ENCODE measurements around the gene NOD1.
A peak's percentile ranks its signal among the peaks of the same experiment; 100 is the strongest.
"Not testable (repeated sequence)": the region's sequence is repeated elsewhere in the genome, so short reads cannot be mapped to it uniquely, and the experiment has no call there.

NOD1 gene

DNA sequence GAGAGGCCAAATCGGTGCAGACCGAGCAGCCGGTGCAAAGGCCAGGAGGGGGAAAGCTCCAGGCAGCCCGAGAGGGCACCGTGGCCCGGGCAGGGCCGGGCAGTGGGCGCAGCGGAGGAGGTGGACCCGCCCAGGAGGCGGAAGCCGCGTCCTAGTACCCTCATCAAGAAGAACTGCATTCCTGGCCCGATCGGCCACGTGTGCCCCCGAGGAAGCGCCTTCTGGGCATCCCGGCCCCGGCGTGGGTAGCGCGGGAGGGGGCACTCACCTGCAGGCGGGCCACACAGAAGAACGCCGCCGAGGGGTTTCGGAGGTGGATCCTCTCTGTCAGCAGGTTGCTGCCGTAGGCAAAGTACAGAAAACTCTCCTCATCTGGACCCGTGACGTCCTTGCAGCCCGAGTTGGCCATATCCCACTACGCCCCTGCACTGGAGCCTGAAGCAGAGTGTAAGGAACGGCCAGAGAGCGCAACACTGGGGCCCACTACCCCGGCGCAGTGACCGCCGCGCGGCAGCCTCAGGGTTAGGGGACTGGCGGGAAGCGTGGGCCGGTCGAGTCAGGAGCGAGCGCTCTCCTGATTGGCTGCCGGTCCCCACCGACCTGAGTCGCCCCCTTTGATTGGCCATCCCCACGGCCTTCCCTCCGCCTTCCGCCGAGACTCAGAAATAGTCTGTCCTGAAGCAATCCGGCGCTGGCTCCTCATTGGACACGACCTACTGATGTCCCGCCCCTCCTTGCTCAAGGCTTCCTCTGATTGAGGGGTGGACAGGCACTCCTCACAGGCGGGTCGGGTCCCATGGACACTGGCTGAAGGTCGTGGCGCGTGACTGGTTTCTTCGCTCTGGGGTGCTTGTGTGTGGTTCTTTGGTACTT lies 26.0 kb upstream of the NOD1 start, which contains the start of gene GGCT:
GGCT (minus strand) TSS at position 529 of the 873 bp plus-strand sequence; CDS start at position 409, 120 bp downstream.
- peak; percentile 83 to 100 (median 98) for DNase-seq

DNA sequence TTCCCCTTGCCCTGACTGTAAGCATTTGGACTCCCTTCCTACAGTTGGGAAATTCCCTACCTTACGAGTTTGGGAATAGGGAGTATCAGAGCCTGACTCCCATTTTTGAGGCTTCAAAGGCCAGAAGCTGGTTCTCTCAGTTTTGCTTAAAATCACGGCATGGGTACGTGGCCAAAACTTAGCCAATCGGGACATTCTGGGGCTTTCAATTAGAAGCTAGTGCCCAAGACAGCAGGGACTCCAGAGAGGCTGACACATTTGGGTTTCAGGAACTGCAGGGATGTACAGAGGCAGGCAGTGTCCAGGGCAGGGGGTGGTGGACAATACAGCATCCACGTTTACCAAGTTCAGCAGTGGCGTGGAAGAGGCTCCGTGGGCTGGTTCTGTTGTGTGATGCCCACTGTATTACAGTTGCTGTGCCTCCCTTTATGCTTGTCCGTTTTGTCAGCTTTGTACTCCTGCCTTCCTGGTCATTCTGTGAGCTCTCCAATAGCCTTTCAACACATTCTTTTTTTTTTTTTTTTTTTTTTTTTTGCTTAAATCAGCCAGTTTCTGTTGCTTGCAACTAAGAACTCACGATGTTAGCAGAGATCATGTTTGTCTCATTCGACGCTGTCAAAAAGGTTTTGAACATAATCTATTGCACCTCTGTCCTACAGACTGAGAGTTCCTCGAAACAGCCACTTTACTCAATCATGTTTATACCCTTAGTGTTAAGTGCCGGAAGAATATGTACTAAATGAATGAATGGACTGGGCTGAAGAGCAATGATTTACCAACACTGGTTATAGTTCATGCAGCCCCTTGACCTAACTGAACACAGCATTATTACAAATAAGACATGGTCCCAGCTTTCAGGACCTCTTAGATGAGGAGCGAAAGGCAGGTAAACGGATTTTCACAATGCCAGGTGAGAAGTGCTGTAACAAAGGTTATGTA lies 25.0 kb upstream of the NOD1 start:
- DNase-seq = no peak

DNA sequence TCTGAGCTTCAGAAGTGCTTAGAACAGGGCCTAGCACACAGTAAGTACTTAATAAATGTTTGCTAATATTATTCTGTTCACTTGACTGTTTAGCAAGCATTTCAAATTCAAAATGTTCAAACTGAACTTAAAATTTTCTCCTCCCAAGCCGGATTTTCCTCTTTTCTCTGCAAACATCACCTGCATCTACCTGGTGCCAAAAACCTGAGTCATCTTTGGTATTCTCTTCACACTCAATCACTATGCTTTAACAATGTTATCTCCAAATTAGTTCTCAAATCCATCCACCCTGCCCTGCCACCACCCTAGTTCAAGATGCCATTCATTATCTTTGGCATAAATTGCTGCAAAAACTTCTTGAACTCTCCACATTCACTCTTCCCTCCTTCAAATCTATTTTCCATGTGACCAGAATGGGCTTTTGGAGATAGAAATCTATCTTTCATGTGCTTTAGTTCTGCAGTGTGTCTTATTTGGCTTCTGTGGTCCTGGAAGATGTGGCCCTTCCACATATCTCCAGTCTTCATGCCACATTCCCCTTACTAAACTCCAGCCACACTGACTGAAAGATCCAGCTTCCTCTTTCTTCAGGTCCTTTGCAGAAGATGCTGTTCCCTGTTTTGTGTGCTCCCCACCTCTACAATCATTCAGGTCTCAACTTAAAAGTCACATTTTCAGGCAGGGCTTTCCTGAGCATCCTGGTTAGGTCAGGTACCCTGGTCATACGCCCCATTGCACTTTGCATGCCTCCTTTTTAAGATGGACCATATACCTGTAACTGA lies 24.1 kb upstream of the NOD1 start:
- no peak for DNase-seq

DNA sequence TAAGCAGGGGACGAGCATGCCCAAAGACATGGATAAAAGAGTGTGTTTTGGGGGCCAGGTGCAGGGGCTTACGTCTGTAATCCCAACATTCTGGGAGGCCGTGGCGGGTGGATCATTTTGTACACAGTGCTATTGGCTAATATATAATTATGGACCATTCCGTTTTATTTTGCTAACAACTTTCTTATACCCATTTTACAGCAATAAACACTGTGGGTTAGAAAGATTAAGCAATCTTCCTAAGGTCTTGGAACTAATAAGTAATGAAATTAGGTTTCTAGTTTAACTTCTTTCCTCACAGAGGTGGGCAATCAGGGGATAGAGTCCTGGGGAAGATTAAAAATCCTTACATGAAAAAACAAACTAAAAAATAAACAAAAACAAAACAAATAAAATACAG lies 22.7 kb upstream of the NOD1 start:
- DNase-seq = no peak

DNA sequence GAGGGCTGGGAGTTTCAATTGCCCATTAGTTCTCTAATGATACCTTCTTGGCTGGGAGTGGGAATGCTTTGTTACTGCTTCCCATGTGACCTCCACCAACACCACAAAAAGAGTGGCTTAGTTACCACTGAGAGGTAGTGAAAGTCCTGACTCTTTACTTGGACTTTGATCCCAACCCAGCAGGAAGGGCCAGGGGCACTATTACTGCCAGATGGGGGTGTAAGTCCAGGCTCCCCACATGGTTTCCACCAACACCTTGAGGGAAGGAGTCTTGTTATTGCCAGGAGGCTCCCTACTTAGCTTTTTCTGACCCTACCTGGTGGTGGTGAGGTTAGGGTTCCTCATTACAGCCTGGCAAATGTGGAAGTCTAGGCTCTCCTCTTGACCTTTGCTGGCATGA lies 14.6 kb upstream of the NOD1 start:
- DNase-seq = no peak

DNA sequence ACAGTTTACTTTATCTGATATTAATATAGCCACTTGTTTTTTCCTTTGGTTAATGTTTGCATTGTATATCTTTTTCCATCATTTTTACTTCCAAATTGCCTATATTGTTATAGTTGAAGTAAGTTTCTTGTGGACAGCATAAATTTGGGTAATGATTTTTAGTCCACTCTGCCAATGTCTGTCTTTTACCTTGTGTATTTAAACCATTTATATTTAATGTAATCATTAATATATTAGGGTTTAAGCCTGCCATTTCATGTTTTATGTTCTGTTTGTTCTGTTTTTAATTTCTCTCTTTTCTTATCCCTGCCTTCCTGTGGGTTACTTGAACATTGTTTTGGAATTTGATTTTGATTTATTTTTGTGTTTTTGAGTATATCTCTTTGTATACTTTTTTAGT lies 12.8 kb upstream of the NOD1 start:
- DNase-seq = no peak

DNA sequence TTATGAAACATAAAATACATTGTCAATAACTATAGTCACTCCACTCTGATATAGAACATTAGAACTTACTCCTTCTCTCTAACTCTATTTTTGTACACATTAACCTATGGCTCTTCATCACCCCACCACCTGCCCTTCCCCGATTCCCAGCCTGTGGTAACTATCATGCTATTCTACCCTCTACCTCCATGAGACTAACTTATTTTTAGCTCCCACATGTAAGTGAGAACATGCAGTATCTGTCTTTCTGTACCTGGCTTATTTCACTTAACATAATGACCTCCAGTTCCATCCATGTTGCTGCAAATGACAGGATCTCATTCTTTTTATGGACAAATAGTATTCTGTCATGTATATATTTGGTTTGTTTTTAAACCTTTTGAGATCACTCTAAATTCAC lies 8.8 kb upstream of the NOD1 start:
- DNase-seq = no peak

DNA sequence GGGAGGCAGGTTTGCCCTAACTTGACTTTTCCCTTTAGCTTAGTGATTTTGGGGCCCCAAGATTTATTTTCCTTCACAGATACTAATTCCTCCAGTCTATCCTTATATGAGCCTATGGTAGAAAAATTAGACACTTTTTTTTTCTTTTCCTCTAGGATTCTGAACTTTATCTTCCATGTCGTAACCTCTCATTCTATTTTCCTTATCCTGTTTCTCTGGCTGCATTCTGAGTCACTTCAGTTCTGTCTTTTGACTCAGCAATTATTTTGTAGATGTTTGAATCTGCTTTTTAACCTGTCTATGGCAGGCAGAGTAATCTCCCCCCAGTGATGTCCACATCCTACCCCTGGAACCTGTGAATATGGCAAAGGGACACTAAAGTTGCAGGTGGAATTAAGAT lies 7.1 kb upstream of the NOD1 start:
- DNase-seq = no peak

DNA sequence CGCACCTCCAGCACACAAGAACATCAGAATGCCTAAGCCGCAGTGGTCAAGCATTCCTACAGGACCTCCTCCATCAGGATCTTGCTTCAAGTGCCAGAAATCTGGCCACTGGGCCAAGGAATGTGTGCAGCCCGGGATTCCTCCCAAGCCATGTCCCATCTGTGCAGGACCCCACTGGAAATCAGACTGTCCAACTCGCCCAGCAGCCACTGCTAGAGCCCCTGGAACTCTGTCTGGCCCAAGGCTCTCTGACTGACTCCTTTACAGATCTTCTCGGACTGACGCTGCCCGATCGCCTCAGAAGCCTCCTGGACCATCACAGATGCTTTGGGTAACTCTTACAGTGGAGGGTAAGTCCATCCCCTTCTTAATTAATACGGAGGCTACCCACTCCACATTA lies 2.8 kb upstream of the NOD1 start:
- DNase-seq = not testable (repeated sequence)

DNA sequence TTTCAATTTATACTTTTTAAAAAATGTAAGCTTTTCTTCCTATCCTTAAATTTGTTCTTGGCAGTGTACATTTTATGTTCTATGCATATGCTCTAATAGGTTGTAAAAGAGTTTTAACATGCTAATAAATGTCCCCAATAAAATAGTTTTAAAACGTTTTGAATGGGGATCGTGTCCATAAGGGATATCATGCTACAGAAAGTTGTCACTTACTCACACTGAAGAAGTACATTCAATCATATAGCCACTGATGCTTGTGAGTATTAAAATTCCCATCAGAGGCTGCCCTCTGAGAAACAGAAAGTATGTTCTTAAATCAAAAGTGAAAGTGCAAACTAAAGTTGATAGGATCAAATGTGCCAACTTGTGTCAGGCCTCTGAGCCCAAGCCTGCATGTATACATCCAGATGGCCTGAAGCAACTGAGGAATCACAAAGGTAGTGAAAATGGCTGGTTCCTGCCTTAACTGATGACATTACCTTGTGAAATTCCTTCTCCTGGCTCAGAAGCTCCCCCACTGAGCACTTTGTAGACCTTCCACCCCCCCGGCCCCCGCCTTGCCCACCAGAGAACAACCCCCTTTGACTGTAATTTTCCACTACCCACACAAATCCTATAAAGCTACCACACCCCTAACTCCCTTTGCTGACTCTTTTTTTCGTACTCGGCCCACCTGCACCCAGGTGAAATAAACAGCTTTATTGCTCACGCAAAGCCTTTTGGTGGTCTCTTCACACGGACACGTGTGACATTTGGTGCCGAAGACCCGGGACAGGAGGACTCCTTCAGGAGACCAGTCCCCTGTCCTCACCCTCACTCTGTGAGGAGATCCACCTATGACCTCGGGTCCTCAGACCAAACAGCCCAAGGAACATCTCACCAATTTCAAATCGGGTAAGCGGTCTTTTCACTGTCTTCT lies 877 bp upstream of the NOD1 start:
- no peak for DNase-seq

DNA sequence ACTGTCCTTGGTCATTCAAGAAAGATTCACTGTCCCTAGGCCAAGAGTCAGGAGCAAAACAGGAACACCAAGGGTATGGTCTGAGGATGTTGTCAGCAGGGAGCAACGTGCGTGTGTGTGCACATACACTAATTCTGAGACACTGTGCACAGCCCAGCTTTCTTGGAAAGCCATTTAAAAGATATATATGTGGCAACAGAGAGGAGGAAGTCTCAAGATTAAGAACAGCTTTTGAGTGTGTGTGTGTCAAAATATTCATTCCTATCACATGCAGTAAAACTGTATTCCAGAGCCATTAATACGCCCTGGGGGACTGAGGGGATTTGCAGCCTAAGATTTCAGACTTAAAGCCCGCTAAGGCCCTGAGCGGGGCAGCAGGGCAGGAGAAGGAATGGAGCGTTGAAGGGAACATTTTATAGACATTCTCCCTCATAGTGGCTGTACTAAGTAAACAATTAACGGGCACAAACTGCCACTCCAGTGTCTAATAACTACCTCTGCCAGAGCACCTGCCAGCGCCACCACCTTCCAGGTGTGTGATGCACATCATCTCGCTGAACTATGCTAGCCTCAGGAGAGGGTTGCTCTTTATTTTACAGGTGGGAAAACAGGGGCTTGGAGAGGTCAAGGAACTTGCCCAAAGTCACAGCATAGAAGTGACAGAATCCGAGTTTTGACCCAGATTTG lies 2.0 kb downstream of the NOD1 start:
- DNase-seq = no peak

DNA sequence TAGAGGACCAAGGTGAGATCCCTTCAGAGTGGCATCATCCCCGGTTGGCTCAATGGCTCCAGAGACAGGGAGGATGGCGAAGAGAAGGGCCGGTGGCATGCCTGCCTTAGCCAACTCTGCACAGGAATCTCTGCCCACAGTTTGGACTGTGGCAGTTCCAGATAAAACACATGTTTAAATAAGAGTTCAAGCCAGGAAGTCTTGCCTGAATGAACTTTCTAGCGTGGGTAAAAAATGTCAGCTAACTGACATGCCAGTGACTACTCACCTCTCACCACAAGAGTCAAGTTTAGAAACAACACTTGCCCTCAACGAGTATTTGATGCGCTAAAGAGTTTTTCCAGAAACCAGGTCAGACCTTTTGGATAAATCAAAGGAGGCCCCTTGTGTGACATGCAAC lies 3.0 kb downstream of the NOD1 start:
- no peak for DNase-seq

DNA sequence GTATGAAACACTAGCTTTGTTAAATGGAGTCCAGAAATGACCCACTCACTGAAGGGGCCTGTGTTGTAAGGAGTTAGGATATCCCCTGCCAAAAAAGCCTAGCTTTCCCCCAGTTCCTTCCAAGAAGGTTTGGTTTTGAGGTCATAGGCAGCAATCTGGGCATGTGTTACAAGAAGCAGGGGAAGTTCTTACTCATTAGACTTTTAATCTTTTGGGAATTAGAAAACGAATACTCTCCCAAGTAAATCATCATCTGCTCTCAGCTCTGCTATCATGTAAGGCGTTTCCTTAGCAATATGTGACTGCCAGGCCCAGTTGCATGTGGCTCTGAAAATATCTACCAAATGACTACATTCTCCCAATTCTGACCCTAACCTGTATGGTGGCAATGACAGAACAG lies 3.7 kb downstream of the NOD1 start:
- no peak for DNase-seq

DNA sequence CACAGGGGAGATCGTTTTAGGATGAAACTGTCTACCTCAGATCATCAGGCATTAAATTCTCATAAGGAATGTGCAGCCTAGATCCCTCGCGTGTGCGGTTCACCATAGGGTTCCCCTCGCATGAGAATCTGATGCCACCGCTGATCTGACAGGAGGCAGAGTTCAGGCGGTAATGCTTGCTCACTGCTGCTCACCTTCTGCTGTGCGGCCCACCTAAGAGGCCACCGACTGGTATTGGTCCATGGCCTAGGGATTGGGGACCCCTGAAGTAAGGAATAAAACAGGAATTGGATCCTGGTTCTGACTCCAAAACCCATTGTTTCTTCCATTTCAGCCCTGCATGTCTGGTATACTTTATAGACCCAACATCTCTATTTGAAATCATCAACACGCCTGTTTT lies 4.1 kb downstream of the NOD1 start:
- DNase-seq = no peak

DNA sequence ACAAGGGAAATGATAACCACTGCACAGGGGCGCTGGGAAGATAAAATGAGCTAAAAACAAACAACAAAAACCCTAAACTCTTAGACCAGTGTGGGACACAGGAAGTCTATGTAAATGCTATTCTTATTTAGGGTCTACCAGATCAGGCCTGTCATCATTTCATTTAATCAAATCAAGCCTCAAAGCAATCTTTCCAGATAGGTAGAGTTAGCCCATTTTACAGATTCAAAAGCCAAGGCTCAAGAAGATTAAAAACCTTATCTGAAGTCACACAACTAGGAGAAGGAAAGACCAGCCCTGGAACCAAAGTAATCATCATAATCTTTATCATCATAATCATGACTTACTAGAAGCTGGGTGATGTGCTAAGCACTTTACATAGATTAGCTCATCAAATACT lies 4.7 kb downstream of the NOD1 start:
- no peak for DNase-seq

DNA sequence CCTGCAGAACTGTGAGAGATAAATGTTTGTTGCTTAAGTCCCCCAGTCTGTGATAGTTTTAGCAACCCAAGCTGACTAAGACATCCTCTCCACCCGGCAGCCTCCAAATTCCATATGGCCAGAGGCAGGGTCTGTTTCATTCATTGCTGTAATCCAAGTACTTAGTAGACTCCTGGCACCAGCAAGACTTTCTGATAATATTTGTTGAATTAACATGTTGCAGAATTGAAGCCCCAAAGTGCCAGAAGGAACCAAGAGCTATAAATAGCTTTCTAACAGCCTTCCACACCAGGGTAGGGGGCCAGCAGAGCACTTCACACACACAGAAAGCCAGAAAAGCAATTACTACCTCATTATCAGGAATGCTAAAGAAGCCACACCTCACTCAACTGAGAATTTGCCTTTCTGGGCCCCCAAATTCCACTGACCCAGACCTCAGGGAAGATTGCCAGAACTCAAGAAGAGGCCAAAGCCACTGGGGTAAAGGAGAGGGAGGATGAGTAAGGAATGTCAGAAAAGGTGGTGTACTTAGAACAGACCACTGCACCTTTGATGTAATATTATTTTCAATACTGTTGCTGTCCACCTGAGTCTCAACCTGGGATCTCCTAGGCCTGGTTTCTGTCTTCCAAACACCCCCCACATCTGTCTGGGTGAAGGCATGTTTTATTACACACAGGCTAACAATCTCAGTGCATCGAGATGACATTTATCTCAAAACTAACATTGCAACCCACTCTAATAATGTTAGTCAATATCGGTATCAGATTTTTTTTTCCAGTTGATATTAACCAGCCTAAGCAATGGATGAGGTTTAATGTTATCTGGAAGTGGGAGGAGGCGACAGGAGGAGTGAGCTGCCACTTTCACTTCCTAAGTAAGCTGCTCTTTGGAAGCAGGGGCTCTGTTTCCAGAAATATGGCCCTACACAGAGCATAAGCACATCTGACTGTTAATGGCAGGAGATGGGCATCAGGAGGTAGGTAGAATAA lies 5.5 kb downstream of the NOD1 start:
- DNase-seq = no peak

DNA sequence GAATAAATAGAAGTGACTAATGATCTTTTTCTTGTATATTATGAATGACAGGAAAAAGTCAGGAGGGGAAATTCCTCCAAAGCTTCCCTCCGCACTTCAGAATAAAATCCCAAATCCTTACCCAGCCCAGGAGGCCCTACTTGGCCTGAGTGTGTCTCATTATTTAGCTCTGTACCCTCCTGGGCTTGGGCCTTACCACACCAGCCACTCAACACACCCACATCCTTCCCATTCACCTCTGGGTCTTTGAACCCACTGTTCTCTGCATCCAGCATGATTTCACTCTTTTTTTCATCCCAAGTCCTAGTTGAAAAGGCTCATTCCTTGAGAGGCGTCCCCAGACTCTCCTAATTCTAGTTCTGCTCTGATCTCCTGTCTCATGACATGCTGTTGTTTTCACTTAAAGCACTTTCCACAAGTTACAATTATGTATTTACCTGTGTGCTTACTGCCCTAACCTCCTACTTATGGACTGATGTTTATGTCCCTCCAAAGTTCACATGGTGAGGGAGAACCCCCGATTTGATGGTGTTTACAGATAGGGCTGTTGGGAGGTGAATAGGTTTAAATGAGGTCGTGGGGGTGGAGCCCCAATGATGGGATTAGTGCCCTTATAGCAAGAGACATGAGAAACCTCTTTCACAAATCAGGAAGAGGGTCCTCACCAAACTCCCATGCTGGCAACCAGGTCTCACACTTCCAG lies 6.4 kb downstream of the NOD1 start:
- DNase-seq = no peak

DNA sequence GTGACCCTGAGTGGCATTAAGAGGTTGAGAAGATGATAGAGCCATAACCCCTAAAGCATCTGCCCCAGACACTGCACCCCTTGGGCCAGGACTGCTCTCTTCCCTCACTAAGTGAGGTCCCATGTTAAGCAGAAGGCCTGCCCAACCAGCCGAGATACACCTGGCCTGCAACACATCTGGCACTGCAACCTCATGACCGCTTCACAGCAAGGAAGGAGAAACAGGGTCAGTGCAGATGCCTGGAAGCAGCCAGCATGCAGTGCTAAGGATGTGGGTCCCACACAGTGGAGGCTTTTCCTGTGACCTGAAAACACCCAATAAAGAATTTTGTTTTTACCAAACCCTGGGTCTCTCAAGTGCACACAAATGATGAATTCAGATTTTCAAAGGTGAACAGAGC lies 7.4 kb downstream of the NOD1 start:
- no peak for DNase-seq

Data from anterior cingulate cortex (tissue), 58 donors.